BLaER1 (cell line): ENCODE data around the gene TRMT6.

Source experiments
- H3K27ac ChIP-seq: shearing (Covaris generic); formaldehyde crosslinking; 2 replicates; pipeline ENCODE4 v1.8.1; 2022
- H3K27me3 ChIP-seq: shearing (Covaris generic); formaldehyde crosslinking; 2 replicates; pipeline ENCODE4 v1.8.1; 2022
- H3K36me3 ChIP-seq: shearing (Covaris generic); formaldehyde crosslinking; 2 replicates; pipeline ENCODE4 v1.8.1; 2022
- H3K4me1 ChIP-seq: shearing (Covaris generic); formaldehyde crosslinking; 2 replicates; pipeline ENCODE4 v1.8.1; 2022
- H3K4me2 ChIP-seq: shearing (Covaris generic); formaldehyde crosslinking; 2 replicates; pipeline ENCODE4 v1.8.1; 2022
- H3K4me3 ChIP-seq: shearing (Covaris generic); formaldehyde crosslinking; 2 replicates; pipeline ENCODE4 v1.8.1; 2022
- H3K9ac ChIP-seq: shearing (Covaris generic); formaldehyde crosslinking; 2 replicates; pipeline ENCODE4 v1.8.1; 2022
- H3K9me3 ChIP-seq: shearing (Covaris generic); formaldehyde crosslinking; 2 replicates; pipeline ENCODE4 v1.8.1; 2022
- H4K20me1 ChIP-seq: shearing (Covaris generic); formaldehyde crosslinking; 2 replicates; pipeline ENCODE4 v1.8.1; 2022
- Cebpa-rat ChIP-seq: shearing (Covaris generic); IDR thresholded peaks from 2 replicates; pipeline ENCODE4 v1.8.1; 2022

Gene TRMT6

GRCh38 chr20:5910186-5910585, 40.1 kb downstream of the TRMT6 start:
- H3K27me3 ChIP-seq = no peaks in the 10 kb centered on the region
- TF ChIP-seq Cebpa-rat = no peak
- H3K4me3 ChIP-seq = no peak overlapping the region
- no peak overlapping the region for H3K27ac ChIP-seq
- no peak overlapping the region for H3K9ac ChIP-seq
- H3K9me3 ChIP-seq = no peaks in the 10 kb centered on the region
- peaks cover 8% of the 10 kb centered on the region for H3K4me1 ChIP-seq
- H4K20me1 ChIP-seq = no peaks in the 10 kb centered on the region
- H3K36me3 ChIP-seq = no peaks in the 10 kb centered on the region
- H3K4me2 ChIP-seq = no peak overlapping the region

GRCh38 chr20:5908981-5909380, 41.4 kb downstream of the TRMT6 start:
- H3K9ac ChIP-seq = no peak overlapping the region
- H3K36me3 ChIP-seq = no peaks in the 10 kb centered on the region
- no peak overlapping the region for H3K27ac ChIP-seq
- H3K27me3 ChIP-seq = no peaks in the 10 kb centered on the region
- TF ChIP-seq Cebpa-rat = no peak
- peaks cover 8% of the 10 kb centered on the region for H3K4me1 ChIP-seq
- no peaks in the 10 kb centered on the region for H3K9me3 ChIP-seq
- H3K4me2 ChIP-seq = no peak overlapping the region
- no peak overlapping the region for H3K4me3 ChIP-seq
- no peaks in the 10 kb centered on the region for H4K20me1 ChIP-seq

- no peaks in the 10 kb centered on the region for H3K36me3 ChIP-seq
- no peak overlapping the region for H3K4me2 ChIP-seq
- no peak overlapping the region for H3K27ac ChIP-seq
- no peaks in the 10 kb centered on the region for H3K9me3 ChIP-seq
- TF ChIP-seq Cebpa-rat = no peak
- H3K4me3 ChIP-seq = no peak overlapping the region
- H3K9ac ChIP-seq = no peak overlapping the region
- H4K20me1 ChIP-seq = no peaks in the 10 kb centered on the region
- H3K27me3 ChIP-seq = no peaks in the 10 kb centered on the region
- H3K4me1 ChIP-seq = no peaks in the 10 kb centered on the region
These were observed 49.4 kb downstream of the TRMT6 start for GRCh38 chr20:5900908-5901307.

- Histone ChIP-seq H3K9ac (no peak overlapping the region), H3K27ac (no peak overlapping the region), H4K20me1 (no peaks in the 10 kb centered on the region), H3K36me3 (no peaks in the 10 kb centered on the region), H3K4me1 (no peaks in the 10 kb centered on the region), H3K9me3 (no peaks in the 10 kb centered on the region), H3K4me3 (no peak overlapping the region), H3K4me2 (no peak overlapping the region), H3K27me3 (no peaks in the 10 kb centered on the region)
- no peak for TF ChIP-seq Cebpa-rat
These were observed 50.9 kb downstream of the TRMT6 start for GRCh38 chr20:5899444-5899843.

- no peak overlapping the region for H3K9ac ChIP-seq
- H3K36me3 ChIP-seq = no peaks in the 10 kb centered on the region
- TF ChIP-seq Cebpa-rat = no peak
- no peak overlapping the region for H3K4me3 ChIP-seq
- H3K9me3 ChIP-seq = no peaks in the 10 kb centered on the region
- no peak overlapping the region for H3K27ac ChIP-seq
- no peak overlapping the region for H3K4me2 ChIP-seq
- no peaks in the 10 kb centered on the region for H3K27me3 ChIP-seq
- no peaks in the 10 kb centered on the region for H4K20me1 ChIP-seq
- H3K4me1 ChIP-seq = no peaks in the 10 kb centered on the region
These were observed 54.7 kb downstream of the TRMT6 start for GRCh38 chr20:5895626-5896025.

GRCh38 chr20:5893621-5894020, 56.7 kb downstream of the TRMT6 start:
- Histone ChIP-seq H3K4me1 (no peaks in the 10 kb centered on the region), H3K9ac (no peak overlapping the region), H3K36me3 (no peaks in the 10 kb centered on the region), H3K4me2 (no peak overlapping the region), H3K4me3 (no peak overlapping the region), H4K20me1 (no peaks in the 10 kb centered on the region), H3K27me3 (no peaks in the 10 kb centered on the region), H3K27ac (no peak overlapping the region), H3K9me3 (no peaks in the 10 kb centered on the region)
- no peak for TF ChIP-seq Cebpa-rat

- H4K20me1 ChIP-seq = no peaks in the 10 kb centered on the region
- H3K9me3 ChIP-seq = no peaks in the 10 kb centered on the region
- H3K4me3 ChIP-seq = no peak overlapping the region
- H3K9ac ChIP-seq = no peak overlapping the region
- H3K4me2 ChIP-seq = no peak overlapping the region
- H3K36me3 ChIP-seq = no peaks in the 10 kb centered on the region
- H3K27ac ChIP-seq = no peak overlapping the region
- H3K27me3 ChIP-seq = no peaks in the 10 kb centered on the region
- no peak for TF ChIP-seq Cebpa-rat
- H3K4me1 ChIP-seq = no peaks in the 10 kb centered on the region
These were observed 57.3 kb downstream of the TRMT6 start for GRCh38 chr20:5893052-5893451.

GRCh38 chr20:5890773-5891441, 59.4 kb downstream of the TRMT6 start:
- Histone ChIP-seq H3K4me3 (no peak overlapping the region), H3K9ac (no peak overlapping the region), H3K27me3 (no peaks in the 10 kb centered on the region), H3K4me1 (no peaks in the 10 kb centered on the region), H3K9me3 (no peaks in the 10 kb centered on the region), H3K4me2 (no peak overlapping the region), H3K36me3 (no peaks in the 10 kb centered on the region), H3K27ac (no peak overlapping the region), H4K20me1 (no peaks in the 10 kb centered on the region)
- no peak for TF ChIP-seq Cebpa-rat

- Histone ChIP-seq H3K36me3 (no peaks in the 10 kb centered on the region), H3K9ac (no peak overlapping the region)
These were observed 62.3 kb downstream of the TRMT6 start for GRCh38 chr20:5888041-5888440.

GRCh38 chr20:5887386-5887785, 62.9 kb downstream of the TRMT6 start:
- no peak for TF ChIP-seq Cebpa-rat
- no peak overlapping the region for H3K4me3 ChIP-seq
- H3K4me2 ChIP-seq = no peak overlapping the region
- H3K36me3 ChIP-seq = no peaks in the 10 kb centered on the region
- H3K9ac ChIP-seq = no peak overlapping the region
- H3K4me1 ChIP-seq = 0 out of 2 replicates have a peak, but pooled peaks cover under 1% of the 10 kb centered on the region
- no peaks in the 10 kb centered on the region for H3K27me3 ChIP-seq
- H3K27ac ChIP-seq = no peak overlapping the region
- H3K9me3 ChIP-seq = no peaks in the 10 kb centered on the region
- H4K20me1 ChIP-seq = no peaks in the 10 kb centered on the region

More at GRCh38 chr20:5888041-5888440, 62.3 kb downstream of the TRMT6 start:
- Histone ChIP-seq H3K4me2 (no peak overlapping the region), H3K4me3 (no peak overlapping the region), H3K9me3 (no peaks in the 10 kb centered on the region), H4K20me1 (no peaks in the 10 kb centered on the region), H3K4me1 (no peaks in the 10 kb centered on the region), H3K27ac (no peak overlapping the region), H3K27me3 (no peaks in the 10 kb centered on the region)
- no peak for TF ChIP-seq Cebpa-rat
